NOMO-1 treated with dmso at 0.1 percent for 144 hours (cell line): ENCODE data around the gene LRRC28.

ENCODE experiments used
- DNase-seq: peaks from one replicate; lab custom pipeline; 2025; ENCODE audit not compliant: unreplicated experiment; lab: John Stamatoyannopoulos, UW

LRRC28 gene

DNA sequence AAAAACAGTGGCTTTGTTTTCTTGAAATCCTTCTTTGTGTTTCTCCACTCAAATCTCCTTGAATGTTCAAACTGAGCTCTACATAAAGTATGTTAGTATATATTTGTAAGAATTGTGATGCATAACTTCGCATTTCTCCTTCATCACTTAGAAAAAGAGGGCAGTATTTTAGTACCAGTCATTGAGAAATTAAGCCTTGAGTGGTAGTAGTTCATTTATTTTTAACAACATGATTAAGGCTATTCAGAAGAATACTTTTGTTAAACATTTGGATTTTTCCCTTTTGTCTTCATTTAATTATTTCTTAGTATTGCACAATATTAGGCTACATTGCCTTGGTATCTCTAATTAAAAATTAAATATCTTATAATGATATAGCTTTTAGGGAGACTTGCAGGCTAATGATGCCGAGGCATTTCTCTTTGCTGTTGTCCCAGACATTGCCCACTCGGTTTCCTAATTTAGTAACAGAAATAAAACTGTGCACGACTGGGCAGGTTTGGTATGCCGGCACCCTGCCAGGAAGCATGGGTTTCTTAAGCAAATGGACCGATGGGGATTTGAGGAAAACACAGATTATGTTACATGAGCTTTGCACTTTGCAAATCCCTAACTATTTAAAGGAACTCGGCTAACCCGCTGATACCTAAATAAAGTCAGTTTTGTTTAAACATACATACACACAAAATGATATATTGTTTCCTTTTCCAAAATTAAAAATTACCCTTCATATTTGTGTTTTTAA is 54.7 kb downstream of the LRRC28 start:
- no peak for DNase-seq

DNA sequence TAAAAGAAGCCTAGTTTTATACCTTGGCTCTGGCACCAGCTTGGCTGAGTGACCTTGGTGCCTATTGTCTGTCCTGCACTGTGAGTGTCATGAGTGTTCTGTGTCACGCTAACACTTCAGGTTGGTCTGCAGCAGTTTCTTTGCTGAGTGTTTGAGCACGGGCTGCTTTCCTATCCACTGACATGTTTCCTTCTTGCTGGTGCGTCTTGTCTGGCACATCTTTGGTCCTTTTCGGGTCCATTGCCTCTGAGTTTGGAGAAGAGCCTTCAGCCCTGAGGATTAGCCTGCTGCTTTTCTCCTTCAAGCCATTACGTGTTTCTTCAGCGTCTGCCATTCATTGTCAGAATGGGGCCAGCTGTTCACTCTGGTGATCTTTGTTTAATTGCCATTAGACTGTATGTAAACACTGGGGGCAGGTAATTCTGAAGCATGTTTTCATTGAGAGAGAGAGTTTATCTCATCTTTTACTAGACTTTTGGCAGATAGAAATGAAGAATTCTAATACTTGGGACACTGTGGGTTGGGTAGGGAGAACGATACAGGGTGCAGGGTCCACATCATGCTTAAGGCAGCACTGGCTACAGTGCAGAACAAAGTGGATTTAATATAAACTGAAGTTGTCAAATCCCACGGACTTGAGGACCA is 55.5 kb downstream of the LRRC28 start:
- no peak for DNase-seq

DNA sequence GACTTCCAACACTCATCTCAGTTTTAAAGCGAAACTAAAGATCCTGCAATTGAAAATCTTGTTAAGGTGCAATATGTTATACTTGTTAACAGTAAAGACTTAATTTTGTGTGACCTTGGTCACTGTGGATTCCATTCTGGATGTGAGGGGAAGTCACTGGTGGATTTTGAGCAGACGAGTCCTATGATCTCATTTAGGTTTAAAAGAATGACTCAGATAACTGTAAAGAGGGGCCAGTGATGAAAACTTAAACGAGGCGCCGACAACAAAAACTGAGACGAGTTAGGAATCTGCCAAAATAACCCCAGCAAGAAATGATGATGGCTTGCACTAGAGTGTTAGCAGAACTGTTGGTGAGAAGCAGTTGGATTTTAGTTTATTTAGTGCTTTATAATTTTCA is 56.5 kb downstream of the LRRC28 start:
- DNase-seq, result no peak

DNA sequence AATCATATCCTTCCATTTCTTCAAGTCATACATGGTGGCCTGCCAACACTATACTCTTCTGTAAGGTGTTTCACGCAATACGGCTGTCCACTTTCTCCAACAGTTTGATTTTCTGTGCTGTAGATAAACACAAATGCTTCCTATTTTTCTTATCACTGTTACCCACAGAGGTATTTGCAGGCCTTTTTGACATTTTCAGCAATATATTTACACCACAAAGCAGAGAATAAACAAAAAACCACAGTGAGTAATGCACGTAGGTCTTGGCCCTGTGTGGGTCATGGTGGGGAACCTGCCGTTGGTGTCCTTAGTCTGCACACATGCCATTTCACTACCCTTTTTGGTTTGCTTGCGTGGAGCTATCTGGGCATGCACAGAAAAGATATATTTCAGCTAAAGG is 59.5 kb downstream of the LRRC28 start:
- DNase-seq, result no peak

DNA sequence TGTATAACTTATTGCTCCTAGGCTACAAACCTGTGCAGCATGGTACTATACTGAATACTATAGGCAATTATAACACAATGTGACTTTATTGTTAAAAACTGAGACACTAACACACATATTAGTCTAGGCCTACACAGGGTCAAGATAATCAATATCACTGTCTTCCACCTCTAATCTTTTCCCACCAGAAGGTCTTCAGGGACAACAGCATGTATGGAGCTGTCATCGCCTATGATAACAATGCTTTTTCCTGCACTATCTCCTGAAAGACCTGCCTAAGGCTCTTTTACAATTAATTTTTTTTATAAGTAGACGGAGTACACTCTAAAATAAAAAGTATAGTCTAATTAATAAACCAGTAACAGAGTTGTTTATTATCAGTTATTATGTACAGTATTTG is 60.9 kb downstream of the LRRC28 start:
- no peak for DNase-seq

DNA sequence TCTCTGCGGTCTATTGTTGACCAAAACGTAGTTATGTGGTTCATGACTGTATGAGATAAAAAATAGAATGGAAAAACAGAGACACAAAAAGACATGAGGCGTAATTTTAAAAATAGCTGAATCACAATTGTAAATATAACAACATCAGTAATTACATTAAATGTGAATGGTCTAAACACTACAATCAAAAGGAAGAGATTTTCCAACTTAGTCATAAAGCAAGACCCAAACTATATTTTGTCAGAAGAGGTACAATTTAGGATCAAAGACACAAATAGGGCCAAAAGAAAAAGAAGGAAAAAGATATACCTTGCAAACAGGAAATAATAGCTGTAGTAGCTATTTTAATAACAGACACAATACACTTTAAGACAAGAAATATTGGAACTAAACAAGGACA is 61.5 kb downstream of the LRRC28 start:
- no peak for DNase-seq

DNA sequence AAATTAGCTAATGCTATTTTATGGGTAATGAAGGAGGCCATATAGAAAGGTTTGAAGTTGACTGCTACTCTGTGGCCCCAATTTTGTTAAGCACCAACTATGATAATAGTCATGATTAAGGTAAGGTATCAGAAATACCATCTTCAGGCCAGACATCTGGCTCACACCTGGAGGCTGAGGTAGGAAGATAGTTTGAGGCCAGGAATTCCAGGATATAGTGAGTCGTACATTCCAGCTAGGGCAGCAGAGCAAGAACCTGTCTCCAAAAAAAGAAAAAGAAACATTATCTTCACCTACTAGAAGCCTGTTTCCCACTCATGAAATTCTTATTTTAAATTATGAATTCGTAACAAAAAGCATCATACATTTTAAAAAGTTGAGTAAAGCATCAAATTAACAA is 64.4 kb downstream of the LRRC28 start:
- DNase-seq, result no peak

DNA sequence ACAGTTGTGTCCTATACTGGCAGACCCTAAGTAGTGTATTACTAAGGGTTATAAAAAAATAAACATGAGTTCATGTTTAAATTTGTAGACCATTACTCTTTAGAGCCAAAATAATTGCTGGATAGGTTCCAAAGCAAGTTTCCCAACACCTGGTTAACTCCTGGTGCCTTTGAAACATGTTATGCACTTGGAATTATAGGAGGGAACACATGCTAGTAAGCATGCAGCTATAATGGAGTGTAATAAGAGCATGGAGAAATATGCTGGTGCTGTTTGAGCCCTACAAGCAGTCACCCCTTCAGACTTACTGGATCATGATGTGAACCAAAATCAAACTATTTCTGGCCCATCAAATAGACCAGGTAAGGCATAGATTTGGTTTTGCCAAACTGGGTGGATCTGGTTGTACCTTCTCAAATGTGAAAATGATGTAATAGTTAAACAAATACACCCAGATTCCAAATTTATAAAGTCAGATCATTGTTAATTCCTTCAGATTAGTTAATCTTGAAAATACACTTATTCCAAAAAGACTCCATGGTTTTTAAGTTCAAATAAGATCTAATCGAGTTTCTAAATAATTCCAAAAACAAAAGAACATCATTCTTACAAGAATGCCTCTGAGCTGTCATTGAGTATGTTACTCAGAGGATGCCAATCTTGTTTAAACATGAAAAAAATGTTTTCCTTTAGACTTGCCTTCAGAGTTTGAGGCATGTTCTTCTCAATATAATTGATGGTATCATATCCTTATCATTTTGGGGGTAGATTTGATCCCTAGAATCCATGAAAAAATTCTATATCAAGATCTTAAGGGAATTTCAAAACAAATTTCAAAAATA is 69.3 kb downstream of the LRRC28 start:
- no peak for DNase-seq

DNA sequence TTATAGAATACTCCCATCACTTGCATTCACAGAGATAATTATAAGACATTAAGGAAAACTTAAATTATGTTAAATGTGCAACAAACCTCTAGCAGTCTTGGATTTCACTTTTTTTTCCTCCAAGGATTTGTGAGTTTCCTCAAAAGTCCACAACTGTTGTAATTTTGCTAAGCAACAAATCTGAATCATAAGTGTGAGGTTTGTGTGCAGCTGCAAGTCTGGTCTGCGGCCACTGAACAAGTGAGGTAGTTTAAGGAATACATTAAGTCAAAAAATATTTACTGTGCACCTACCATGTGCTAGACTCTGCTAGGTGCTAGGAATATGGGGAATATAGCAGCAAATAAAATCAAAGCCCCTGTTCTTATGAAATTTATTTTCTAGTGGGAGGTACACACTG is 70.2 kb downstream of the LRRC28 start:
- DNase-seq, result no peak

DNA sequence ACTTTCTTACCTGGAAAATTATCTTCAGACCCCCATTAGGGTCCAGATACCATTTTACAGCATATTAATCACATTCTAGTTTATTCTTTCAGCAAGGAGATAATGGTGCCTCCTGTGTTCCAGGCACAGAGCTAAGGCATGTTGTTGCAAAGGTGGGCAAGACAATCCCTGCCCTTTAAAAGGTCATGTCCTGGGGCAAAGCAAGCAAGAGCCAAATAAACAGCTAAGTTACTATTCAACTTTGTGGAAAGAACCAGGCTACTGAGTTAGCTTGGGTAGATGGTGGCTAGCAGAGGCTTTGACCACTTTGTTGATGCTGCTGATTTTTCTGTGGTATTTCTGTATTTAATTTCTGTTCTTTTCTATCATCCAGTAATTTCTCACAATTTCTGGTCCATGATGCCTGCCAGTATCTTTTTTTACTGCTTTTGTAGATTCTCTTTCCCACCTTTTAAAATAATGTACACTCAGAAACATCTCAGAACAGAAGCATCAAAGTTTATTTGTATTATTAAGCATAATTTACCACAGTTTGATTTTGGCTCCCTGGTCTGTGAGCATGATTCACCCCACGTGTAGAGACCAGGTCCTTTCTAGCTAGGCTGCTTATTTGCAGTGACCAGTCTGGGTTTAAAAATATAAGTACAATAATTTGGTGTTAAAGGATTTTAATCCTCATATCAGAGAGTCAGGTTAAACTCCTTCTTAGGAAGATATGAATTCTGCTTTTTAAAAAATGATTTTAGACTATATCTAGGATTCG is 71.5 kb downstream of the LRRC28 start:
- no peak for DNase-seq

DNA sequence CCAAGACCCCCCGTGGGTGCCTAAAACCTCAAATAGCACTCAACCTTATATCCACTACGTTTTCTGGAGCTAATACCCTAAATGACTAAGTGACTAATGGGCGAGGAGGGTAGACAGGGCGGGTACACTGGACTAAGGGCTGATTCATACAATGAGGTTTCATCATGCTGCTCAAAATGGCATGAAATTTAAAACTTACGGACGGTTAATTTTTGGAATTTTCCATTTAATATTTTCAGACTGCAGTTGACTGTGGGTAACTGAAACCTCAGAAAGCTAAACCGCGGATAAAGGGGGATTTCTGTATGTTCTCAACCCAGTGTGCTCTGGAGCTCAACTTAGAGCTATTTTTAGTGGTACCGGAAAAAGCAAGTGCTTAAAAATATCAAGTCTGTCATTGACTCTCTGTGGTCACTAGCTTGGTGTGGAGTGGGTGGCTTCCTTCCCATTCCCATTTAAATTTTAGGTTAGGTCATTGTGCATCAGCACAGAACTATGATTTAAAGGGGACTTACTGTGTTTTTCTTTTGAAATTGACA is 72.9 kb downstream of the LRRC28 start:
- no peak for DNase-seq

DNA sequence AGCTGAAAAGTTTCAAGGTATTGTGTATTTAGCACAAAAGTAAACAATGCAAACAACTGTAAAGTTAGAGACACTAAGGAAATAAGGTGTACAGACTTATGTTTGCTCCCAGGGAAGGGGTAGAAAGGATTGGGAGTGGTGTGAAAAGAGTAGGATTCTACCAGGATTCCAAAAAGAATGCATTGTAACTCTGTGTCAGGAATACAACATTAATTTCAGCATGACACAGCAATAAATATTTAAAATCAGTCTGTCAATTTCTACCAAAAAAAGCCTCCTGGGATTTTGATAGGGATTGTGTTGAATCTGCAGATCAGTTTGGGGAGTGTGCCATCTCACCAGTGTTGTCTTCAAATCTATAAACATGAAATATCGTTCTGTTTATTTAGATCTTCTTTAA is 73.4 kb downstream of the LRRC28 start:
- DNase-seq, result no peak

DNA sequence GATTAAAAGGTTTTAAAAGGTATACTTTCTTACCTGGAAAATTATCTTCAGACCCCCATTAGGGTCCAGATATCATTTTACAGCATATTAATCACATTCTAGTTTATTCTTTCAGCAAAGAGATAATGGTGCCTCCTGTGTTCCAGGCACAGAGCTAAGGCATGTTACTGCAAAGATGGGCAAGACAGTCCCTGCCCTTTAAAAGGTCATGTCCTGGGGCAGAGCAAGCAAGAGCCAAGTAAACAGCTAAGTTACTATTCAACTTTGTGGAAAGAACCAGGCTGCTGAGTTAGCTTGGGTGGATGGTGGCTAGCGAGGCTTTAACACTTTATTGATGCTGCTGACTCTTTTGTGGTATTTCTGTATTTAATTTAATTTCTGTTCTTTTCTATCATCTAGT is 75.0 kb downstream of the LRRC28 start:
- DNase-seq, result no peak

DNA sequence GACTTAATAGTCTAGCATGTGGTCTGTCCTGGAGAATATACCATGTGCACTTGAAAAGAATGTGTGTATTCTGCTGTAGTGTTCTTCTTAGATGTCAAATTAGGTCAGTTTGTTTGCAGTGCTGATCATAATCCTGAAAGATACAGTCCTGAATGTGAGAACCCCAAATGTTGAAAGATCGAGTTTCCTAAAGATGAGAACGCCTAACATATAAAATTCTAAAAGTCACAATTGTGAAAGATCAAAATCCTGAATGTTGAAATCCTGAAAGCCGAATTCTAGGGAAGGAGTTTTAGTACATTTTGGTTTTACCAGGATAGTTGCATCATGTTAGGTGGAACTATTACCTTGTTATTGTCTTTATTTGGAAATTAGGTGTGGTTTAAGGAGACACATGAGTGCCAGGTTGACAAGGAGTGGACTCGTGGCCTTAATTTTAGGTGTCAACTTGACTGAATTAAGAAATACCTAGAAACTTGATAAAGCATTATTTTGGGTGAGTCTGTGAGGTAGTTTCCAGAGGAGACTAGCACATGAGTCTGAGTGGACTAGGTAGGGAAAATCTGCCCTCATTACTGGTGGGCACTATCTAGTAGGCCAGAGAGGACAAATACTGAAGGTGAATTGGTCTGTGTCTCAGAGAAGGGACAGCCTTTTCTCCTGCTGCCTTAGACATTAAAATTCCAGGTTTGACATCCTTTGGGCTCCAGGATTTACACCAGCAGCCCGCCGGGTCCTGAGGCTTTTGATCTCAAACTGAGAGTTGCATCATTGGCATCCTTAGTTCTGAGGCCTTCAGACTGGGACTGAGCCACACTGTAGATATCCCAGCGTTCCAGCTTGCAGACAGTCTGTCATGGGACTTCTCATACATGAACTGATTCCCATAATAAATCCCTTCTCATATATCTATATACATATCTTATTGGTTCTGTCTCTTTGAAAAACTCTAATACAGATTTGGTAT is 77.1 kb downstream of the LRRC28 start:
- DNase-seq, result no peak

DNA sequence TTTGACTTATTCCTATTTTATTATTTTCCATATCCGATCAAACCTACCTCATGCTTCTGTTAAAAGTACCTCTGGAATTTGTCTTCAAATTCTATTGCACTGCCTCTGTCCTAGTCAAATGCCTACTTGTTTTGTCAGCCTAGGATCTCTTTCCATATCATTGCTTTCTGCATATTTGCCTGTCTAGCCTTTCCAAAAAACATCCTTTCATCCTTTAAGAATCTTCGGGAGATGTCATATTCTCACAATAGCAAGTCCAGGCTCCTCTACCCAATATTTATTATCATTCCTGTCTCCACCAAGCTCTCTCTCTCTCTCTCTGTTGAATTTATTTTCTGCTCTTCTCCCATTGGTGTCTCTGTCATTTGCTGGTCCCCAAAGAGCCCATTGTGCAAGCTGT is 80.1 kb downstream of the LRRC28 start:
- DNase-seq, result no peak

DNA sequence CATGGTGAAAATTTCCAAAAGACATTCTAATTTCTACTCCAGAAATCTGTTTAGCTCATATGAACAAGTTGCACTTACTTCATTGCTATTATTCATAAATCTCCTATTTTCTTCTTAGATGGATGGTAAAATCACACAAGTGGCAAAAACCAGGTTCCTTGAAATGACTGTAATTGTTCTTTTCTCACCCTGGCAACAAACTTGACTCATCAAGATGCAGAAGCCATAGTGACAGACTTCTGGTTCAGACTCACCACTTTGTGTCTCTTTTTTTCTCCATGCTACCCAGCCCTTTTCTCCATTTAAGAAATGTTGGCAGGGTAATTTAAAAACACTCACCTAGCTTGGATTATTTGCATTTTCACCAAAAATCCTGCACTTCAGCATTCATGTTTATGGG is 82.1 kb downstream of the LRRC28 start:
- DNase-seq, result no peak

DNA sequence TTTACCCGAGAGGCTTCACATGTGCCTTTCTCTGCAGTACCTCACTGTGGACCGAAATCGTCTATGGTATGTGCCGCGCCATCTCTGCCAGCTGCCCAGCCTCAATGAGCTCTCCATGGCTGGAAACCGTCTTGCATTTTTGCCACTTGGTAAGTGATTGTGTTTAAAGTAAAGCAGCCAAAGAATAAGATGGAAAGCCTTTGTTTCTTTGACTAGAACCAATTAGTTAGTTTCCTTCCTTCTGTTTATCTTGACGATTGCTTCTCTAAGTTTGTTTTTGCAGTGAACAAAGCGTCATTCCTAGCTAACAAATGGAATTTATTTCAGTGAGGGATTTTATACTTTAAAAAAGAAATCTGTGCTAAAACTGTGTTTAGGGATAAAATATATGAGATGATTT is 82.7 kb downstream of the LRRC28 start:
- DNase-seq, result no peak

DNA sequence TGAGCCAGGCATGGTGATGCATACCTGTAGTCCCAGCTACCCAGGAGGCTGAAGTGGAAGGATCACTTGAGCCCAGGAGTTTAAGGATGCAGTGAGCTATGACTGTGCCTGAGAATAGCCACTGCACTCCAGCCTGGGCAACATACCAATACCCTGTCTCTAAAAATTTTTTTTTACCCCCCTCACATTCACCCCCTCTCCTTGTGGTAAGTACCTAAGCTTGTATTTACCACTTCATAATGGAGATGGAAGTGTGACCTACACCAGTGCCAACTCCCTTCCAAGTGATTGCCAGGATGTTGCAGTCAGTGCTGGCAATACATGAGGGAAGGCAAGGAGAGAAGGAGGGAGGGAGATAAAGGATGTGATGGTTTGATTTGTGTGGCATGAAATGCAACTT is 84.2 kb downstream of the LRRC28 start:
- DNase-seq, result no peak

DNA sequence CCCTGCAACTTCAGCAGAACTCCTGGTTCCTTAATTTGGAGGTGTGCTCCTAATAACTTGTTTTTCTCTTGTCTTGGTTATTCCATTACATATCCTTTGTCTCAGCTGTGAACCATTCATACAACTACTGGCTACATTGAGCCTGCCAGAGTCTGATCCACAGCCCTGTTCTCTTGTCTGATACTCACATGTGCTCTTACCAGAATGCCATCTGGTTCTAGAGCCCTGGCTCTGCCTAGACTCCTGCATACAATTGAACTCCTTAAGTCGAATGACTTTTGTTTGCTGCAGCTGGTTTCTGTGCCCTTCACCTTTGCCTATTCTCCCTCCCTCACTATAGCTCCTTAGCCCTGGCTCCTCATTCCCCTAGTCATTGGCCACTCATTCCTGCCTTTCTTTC is 85.5 kb downstream of the LRRC28 start:
- no peak for DNase-seq

DNA sequence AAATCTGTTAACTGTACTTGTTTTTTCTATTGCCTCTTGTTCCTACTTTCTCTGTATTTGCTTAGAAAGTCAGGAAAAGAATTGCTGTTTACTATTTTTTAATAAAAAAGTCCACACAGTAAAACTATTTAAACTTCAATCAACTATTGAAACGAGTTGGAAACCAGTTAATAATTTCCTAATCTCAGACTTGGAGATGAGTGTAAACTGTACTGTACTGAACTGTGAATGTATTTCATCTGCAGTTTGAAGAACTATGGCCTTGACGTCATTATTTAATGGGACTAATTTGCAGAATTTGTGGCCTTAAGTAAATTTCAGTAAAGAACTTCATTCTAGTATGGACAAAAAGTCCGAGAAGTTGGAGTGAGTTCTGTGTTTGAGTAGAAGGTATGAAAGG is 89.1 kb downstream of the LRRC28 start:
- no peak for DNase-seq
